ENCODE results near the gene ZBTB7C.

ZBTB7C gene

GRCh38 chr18:48450685-48451084 lies 41.5 kb upstream of the ZBTB7C start:
- no peaks in the 10 kb centered on the region for H3K9me2 ChIP-seq (replicated peaks; ENCODE audit: insufficient read depth, low read length)
- H3K4me3 ChIP-seq (ENCODE audit: insufficient read depth, low read length, poor library complexity, severe bottlenecking): no peak overlapping the region
- no peaks in the 10 kb centered on the region for H3K79me2 ChIP-seq (ENCODE audit: insufficient read depth, low read length)
- H3K27ac ChIP-seq (ENCODE audit: low read depth, low read length): no peak overlapping the region
- H3K9me3 ChIP-seq (ENCODE audit: insufficient read depth, low read length): no peaks in the 10 kb centered on the region
- H4K20me1 ChIP-seq (ENCODE audit: low read depth, low read length): no peaks in the 10 kb centered on the region
- H3K9ac ChIP-seq (ENCODE audit: low read length): no peak overlapping the region
- no peak overlapping the region for H2AFZ ChIP-seq (ENCODE audit: low read depth, low read length, severe bottlenecking)
- H3K27me3 ChIP-seq (ENCODE audit: low read length): no peaks in the 10 kb centered on the region
- H3K36me3 ChIP-seq (ENCODE audit: low read length): no peaks in the 10 kb centered on the region
- no peak overlapping the region for H3K4me2 ChIP-seq (ENCODE audit: low read depth, low read length, poor library complexity, severe bottlenecking)
- TF ChIP-seq EZH2phosphoT487 (conservative IDR thresholded peaks at IDR 0.05; ENCODE audit: low read length) (no peak), CTCF (IDR thresholded peaks at IDR 0.05; ENCODE audit: insufficient read depth, low read length, poor library complexity, severe bottlenecking) (no peak)
- no peaks in the 10 kb centered on the region for H3F3A ChIP-seq (ENCODE audit: insufficient read depth)

DNA sequence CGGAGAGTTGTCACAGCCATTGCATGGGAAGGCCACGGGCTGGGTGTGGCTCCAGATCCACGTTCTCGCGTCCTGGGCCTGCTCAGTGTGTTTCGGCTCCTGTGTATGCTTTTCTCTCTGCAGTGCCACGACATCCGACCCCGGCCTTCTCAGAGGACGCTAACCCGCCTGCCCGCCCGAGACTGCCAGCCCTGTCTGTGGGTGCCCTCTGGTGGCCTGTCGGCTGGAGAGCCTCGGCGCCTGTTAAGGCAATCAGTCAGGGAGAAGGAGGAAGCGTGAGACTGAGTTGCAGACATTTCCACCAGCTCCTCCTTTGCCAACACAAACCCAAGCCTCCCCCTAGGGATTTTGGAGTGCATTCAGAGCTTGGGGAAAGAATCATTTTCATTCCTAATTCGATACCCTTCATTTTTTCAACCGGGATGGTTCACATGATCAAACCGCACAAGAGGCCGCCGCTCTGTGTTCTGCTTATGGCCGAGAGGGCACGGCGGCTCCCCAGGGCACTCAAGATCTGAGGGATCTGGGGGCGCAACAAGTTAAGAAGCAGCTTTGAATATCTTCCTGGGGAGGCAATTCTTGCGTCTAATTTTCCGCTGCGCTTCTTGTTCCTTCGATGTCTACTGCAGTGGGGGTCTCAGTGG lies 37.5 kb upstream of the ZBTB7C start:
- Histone ChIP-seq H3K4me3 (ENCODE audit: insufficient read depth, low read length, poor library complexity, severe bottlenecking) (no peak overlapping the region), H3K9me2 (replicated peaks; ENCODE audit: insufficient read depth, low read length) (no peaks in the 10 kb centered on the region), H2AFZ (ENCODE audit: low read depth, low read length, severe bottlenecking) (no peak overlapping the region), H3F3A (ENCODE audit: insufficient read depth) (no peaks in the 10 kb centered on the region), H3K27me3 (ENCODE audit: low read length) (no peaks in the 10 kb centered on the region), H3K79me2 (ENCODE audit: insufficient read depth, low read length) (no peaks in the 10 kb centered on the region), H3K36me3 (ENCODE audit: low read length) (no peaks in the 10 kb centered on the region), H3K9ac (ENCODE audit: low read length) (no peak overlapping the region), H3K27ac (ENCODE audit: low read depth, low read length) (no peak overlapping the region), H4K20me1 (ENCODE audit: low read depth, low read length) (no peaks in the 10 kb centered on the region), H3K9me3 (ENCODE audit: insufficient read depth, low read length) (no peaks in the 10 kb centered on the region), H3K4me2 (ENCODE audit: low read depth, low read length, poor library complexity, severe bottlenecking) (no peak overlapping the region)
- TF ChIP-seq EZH2phosphoT487 (conservative IDR thresholded peaks at IDR 0.05; ENCODE audit: low read length) (no peak), CTCF (IDR thresholded peaks at IDR 0.05; ENCODE audit: insufficient read depth, low read length, poor library complexity, severe bottlenecking) (peak; percentile 92)

- no peak overlapping the region for H3K9ac ChIP-seq (ENCODE audit: low read length)
- TF ChIP-seq CTCF (IDR thresholded peaks at IDR 0.05; ENCODE audit: insufficient read depth, low read length, poor library complexity, severe bottlenecking) (peak; percentile 94), EZH2phosphoT487 (conservative IDR thresholded peaks at IDR 0.05; ENCODE audit: low read length) (no peak)
- H3K9me3 ChIP-seq (ENCODE audit: insufficient read depth, low read length): no peaks in the 10 kb centered on the region
- no peak overlapping the region for H3K27ac ChIP-seq (ENCODE audit: low read depth, low read length)
- H3K4me2 ChIP-seq (ENCODE audit: low read depth, low read length, poor library complexity, severe bottlenecking): no peak overlapping the region
- H3K9me2 ChIP-seq (replicated peaks; ENCODE audit: insufficient read depth, low read length): no peaks in the 10 kb centered on the region
- H4K20me1 ChIP-seq (ENCODE audit: low read depth, low read length): no peaks in the 10 kb centered on the region
- H2AFZ ChIP-seq (ENCODE audit: low read depth, low read length, severe bottlenecking): no peak overlapping the region
- H3K4me3 ChIP-seq (ENCODE audit: insufficient read depth, low read length, poor library complexity, severe bottlenecking): no peak overlapping the region
- no peaks in the 10 kb centered on the region for H3F3A ChIP-seq (ENCODE audit: insufficient read depth)
- H3K79me2 ChIP-seq (ENCODE audit: insufficient read depth, low read length): no peaks in the 10 kb centered on the region
- no peaks in the 10 kb centered on the region for H3K36me3 ChIP-seq (ENCODE audit: low read length)
- no peaks in the 10 kb centered on the region for H3K27me3 ChIP-seq (ENCODE audit: low read length)
Observed at GRCh38 chr18:48445540-48445939, 36.4 kb upstream of the ZBTB7C start.

Measured in SU-DHL-6 (cell line).